HL-60/S4 treated with retinoic acid at 250 ng/mL for 4 days and 3 days (cell line): Measurements from ENCODE around the gene YIF1A.

ENCODE experiments used
- in situ Hi-C: fragments of 300-500 bp; cut with MboI; formaldehyde crosslinking; loops from 2 replicates; pipeline ENCODE4 v1.7.0; 2022; ENCODE audit warnings: low sequenced_read_pairs

The YIF1A gene

GRCh38 chr11:66288671-66289547 lies at the start of gene YIF1A:
TSS of gene YIF1A (minus strand) at chr11:66289143. CDS start at chr11:66288985, 158 bp downstream.
- in situ Hi-C loops = no loop called here

GRCh38 chr11:66337103-66337899 lies 48.4 kb upstream of the YIF1A start:
- in situ Hi-C loops = no loop called here

GRCh38 chr11:66336234-66337102 lies 47.5 kb upstream of the YIF1A start, which contains the start of gene RIN1:
TSS of gene RIN1 (minus strand) at chr11:66336434. CDS start at chr11:66336402, 32 bp downstream.
- in situ Hi-C loops = no loop called here

GRCh38 chr11:66335531-66336233 lies 46.7 kb upstream of the YIF1A start:
- in situ Hi-C loops = no loop called here

GRCh38 chr11:66334605-66335442 lies 45.9 kb upstream of the YIF1A start:
- in situ Hi-C loops = no loop called here

GRCh38 chr11:66333896-66334604 lies 45.1 kb upstream of the YIF1A start:
- in situ Hi-C loops = no loop called here

GRCh38 chr11:66333220-66333877 lies 44.4 kb upstream of the YIF1A start:
- in situ Hi-C loops = no loop called here

- in situ Hi-C loops = no loop called here
Observed at GRCh38 chr11:66332371-66333219, 43.7 kb upstream of the YIF1A start.

GRCh38 chr11:66331542-66332370 lies 42.8 kb upstream of the YIF1A start:
- in situ Hi-C loops = no loop called here

- in situ Hi-C loops = no loop called here
Observed at GRCh38 chr11:66330931-66331330, 42.0 kb upstream of the YIF1A start.

- in situ Hi-C loops = no loop called here
Observed at GRCh38 chr11:66329165-66329673, 40.3 kb upstream of the YIF1A start.

- in situ Hi-C loops = no loop called here
Observed at GRCh38 chr11:66328302-66329144, 39.6 kb upstream of the YIF1A start.

GRCh38 chr11:66328031-66328301 lies 39.0 kb upstream of the YIF1A start:
- in situ Hi-C loops = no loop called here

- in situ Hi-C loops = no loop called here
Observed at GRCh38 chr11:66327171-66328030, 38.5 kb upstream of the YIF1A start.
